HG03097 (cell line): ENCODE measurements around the gene STOM.
"Not testable (repeated sequence)": the region's sequence is repeated elsewhere in the genome, so short reads cannot be mapped to it uniquely, and the experiment has no call there.

Experiments
- ATAC-seq: cut with Tn5 transposase; IDR thresholded peaks from one replicate; pipeline ENCODE4 v1.9.1; 2021; ENCODE audit not compliant: unreplicated experiment, low FRiP score

STOM gene

GRCh38 chr9:121303456-121304451, 66.3 kb downstream of the STOM start:
- ATAC-seq = no peak

- no peak for ATAC-seq
These were observed 67.3 kb downstream of the STOM start for GRCh38 chr9:121302786-121303185.

GRCh38 chr9:121302341-121302740, 67.7 kb downstream of the STOM start:
- ATAC-seq = no peak

- no peak for ATAC-seq
These were observed 68.2 kb downstream of the STOM start for GRCh38 chr9:121301881-121302286.

GRCh38 chr9:121300283-121301119, 69.5 kb downstream of the STOM start:
- ATAC-seq = no peak

GRCh38 chr9:121299467-121300282, 70.4 kb downstream of the STOM start:
- ATAC-seq = no peak

GRCh38 chr9:121298689-121299466, 71.2 kb downstream of the STOM start:
- no peak for ATAC-seq

GRCh38 chr9:121298016-121298538, 72.0 kb downstream of the STOM start:
- ATAC-seq = no peak

GRCh38 chr9:121297389-121297788, 72.7 kb downstream of the STOM start:
- no peak for ATAC-seq

- ATAC-seq = no peak
These were observed 73.6 kb downstream of the STOM start for GRCh38 chr9:121296213-121297127.

- no peak for ATAC-seq
These were observed 74.3 kb downstream of the STOM start for GRCh38 chr9:121295662-121296191.

GRCh38 chr9:121294866-121295661, 75.0 kb downstream of the STOM start:
- no peak for ATAC-seq

GRCh38 chr9:121294151-121294743, 75.8 kb downstream of the STOM start:
- no peak for ATAC-seq

GRCh38 chr9:121292801-121293241, 77.2 kb downstream of the STOM start:
- no peak for ATAC-seq

GRCh38 chr9:121292051-121292450, 78.0 kb downstream of the STOM start:
- no peak for ATAC-seq

GRCh38 chr9:121291536-121291935, 78.5 kb downstream of the STOM start:
- not testable (repeated sequence) for ATAC-seq

GRCh38 chr9:121289772-121290370, 80.2 kb downstream of the STOM start:
- no peak for ATAC-seq
